ENCODE measurements around the gene DUS4L. TPM values are rescaled to one million over a fixed set of nuclear protein-coding genes. Genes with fewer than 3 reads are reported as not detected.
"Not testable (repeated sequence)": the region's sequence is repeated elsewhere in the genome, so short reads cannot be mapped to it uniquely, and the experiment has no call there.

Gene DUS4L, protein sequence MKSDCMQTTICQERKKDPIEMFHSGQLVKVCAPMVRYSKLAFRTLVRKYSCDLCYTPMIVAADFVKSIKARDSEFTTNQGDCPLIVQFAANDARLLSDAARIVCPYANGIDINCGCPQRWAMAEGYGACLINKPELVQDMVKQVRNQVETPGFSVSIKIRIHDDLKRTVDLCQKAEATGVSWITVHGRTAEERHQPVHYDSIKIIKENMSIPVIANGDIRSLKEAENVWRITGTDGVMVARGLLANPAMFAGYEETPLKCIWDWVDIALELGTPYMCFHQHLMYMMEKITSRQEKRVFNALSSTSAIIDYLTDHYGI
- 10 to 100 TPM; 14.5 to 22.4 (median 17.2) TPM for polyA plus RNA-seq (ENCODE audit: insufficient read length in 3 of 3)
- long read RNA-seq, donor 1, partial matches to known transcripts = 0 of 2 reads
- long read RNA-seq, donor 1, other reads (novel, unspliced or antisense) = 0 of 2 reads
- long read RNA-seq, donor 2, partial matches to known transcripts = 0 of 1 reads
- long read RNA-seq, donor 2, other reads (novel, unspliced or antisense) = 0 of 1 reads
- long read RNA-seq, donor 3, partial matches to known transcripts = 7 of 10 reads
- long read RNA-seq, donor 3, other reads (novel, unspliced or antisense) = 0 of 10 reads
- long read RNA-seq, donor 4, partial matches to known transcripts = 0 of 1 reads
- long read RNA-seq, donor 4, other reads (novel, unspliced or antisense) = 0 of 1 reads
- long read RNA-seq, donor 5 = 0 reads
- long read RNA-seq, donor 6, partial matches to known transcripts = 0 of 4 reads
- long read RNA-seq, donor 6, other reads (novel, unspliced or antisense) = 0 of 4 reads
- long read RNA-seq, donor 7, partial matches to known transcripts = 8 of 8 reads
- long read RNA-seq, donor 7, other reads (novel, unspliced or antisense) = 0 of 8 reads
- long read RNA-seq, donor 8 = 0 reads
- long read RNA-seq, donor 9, partial matches to known transcripts = 0 of 1 reads
- long read RNA-seq, donor 9, other reads (novel, unspliced or antisense) = 0 of 1 reads
- long read RNA-seq, donor 10, partial matches to known transcripts = 11 of 12 reads
- long read RNA-seq, donor 10, other reads (novel, unspliced or antisense) = 0 of 12 reads
- long read RNA-seq, donor 11, partial matches to known transcripts = 0 of 2 reads
- long read RNA-seq, donor 11, other reads (novel, unspliced or antisense) = 0 of 2 reads
- long read RNA-seq, donor 12, partial matches to known transcripts = 0 of 2 reads
- long read RNA-seq, donor 12, other reads (novel, unspliced or antisense) = 0 of 2 reads
- long read RNA-seq, donor 13 = 0 reads
- long read RNA-seq, donor 14, partial matches to known transcripts = 8 of 9 reads
- long read RNA-seq, donor 14, other reads (novel, unspliced or antisense) = 0 of 9 reads
- long read RNA-seq, donor 15, partial matches to known transcripts = 0 of 1 reads
- long read RNA-seq, donor 15, other reads (novel, unspliced or antisense) = 0 of 1 reads
- long read RNA-seq, donor 16, partial matches to known transcripts = 0 of 5 reads
- long read RNA-seq, donor 16, other reads (novel, unspliced or antisense) = 0 of 5 reads

DNA sequence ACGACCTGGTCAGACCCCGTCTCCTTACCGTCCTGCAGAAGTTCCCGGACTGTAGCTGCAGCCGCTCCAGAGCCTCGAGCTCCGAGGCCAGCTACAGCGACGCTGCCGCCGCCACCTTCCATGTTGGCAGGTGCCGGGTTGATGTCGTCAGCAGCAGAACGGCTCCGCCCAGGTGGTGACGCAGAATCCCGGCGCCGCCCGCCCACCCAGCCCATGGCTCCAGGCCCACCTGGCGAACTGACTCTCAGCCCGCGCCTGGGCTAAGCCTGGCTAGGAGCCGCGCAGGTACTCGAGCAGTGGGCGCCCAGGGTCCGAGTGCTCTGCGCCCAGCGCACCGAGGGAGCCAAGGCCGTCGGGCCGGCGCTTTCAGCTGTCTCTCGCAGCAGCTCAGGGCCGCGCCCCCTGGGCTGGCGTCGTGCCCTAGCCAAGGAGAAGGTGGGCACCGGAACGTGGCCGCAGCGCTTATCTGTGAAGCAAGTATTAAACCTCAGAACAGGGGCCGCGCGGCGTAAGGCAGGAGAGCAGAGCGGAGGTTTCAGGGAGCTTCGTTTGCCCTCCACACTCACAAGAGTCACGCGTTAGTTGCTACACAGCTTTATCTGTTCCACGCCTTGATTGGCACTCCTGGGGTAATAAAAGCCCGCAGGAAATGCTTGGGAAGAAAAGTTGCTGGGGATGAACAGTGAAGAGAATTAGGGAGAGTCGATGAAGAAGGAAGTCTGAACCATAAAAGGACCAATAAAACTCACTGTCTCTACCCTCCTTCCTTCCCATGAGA is at the start of gene DUS4L, which contains the start of gene COG5:
Gene DUS4L (plus strand): TSS at position 197 of the 778 bp plus-strand sequence. CDS start 3,100 bp downstream, outside the sequence.
Gene COG5 (minus strand): TSS at position 146 of the 778 bp plus-strand sequence. CDS start 24 bp downstream, at position 122.
- DNase-seq (ENCODE audit: extremely low read depth in 1 of 11, low read depth in 9 of 11, low spot score in 4 of 11) = peak; percentile 73 to 87 (median 82)

DNA sequence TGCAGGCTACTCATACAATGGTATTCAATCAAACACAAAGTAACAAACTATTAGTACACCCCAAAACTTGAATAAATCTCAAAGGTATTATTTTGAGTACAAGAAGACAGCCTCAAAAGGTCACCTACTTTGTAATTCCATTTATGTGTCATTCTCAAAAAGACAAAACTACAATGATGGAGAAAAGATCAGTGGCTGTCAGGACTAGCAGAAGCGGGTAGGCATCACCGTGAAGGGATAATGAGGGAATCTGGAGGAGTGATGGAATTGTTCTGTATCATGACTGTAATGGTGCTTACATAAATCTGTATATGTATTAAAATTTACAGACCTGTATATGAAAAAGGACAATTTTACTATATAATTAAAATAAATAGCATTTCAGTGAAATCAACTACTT is 37.1 kb upstream of the DUS4L start:
- no peak for DNase-seq (ENCODE audit: extremely low read depth in 1 of 11, low read depth in 9 of 11, low spot score in 4 of 11)

DNA sequence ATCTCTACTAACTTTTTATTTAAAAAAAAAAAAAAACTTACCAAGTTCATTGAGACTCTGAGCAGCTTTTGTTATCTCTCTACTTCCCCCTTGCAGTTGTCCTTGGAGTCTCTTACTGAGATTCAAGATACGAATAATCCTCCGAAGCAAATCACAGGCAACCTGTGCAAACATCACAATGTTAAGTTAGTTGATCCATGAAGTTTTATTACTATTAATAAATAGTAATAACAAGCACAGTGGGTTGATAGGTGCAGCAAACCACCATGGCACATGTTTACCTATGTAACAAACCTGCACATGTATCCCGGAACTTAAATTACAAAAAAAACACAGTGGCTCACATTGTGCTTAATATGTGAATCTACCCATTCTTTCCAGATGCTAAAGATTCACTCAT is 36.6 kb upstream of the DUS4L start:
- DNase-seq (ENCODE audit: extremely low read depth in 1 of 11, low read depth in 9 of 11, low spot score in 4 of 11) = no peak

DNA sequence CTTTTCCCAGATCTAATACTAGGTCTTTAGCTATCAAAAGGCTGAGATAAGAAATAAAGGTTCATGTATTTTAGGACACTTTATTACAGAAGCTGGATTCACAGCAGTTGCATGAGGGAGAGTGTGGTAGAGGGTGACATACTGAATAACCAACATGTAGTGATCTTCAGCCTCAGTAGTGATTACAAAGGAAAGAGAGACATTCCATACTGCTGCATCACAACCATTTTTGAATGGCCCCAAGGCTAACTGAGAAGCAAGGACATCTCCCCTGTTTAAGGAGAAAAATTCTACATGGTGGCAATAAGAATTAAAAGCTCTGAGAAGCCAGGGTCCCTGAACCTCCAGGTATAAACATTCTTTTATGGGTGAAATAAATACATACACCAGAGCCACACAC is 35.3 kb upstream of the DUS4L start:
- DNase-seq (ENCODE audit: extremely low read depth in 1 of 11, low read depth in 9 of 11, low spot score in 4 of 11) = no peak

DNA sequence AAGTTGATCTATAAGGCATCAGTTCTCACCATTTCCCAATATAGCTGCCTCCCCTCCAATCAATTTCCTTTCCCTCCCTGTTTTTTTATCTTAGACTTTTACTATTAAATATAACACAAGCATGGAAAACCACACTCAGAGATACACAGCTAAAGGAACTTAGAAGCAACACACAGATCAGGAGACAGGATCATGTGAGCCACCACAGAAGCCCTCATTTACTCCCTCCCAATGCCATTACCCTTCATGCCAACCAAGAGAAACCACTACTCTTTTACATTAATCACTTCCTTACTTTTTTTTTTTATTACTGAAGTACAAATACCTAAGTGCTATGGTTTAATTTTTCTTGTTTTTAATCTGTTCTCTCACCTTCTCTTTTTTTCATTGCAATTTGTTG is 33.0 kb upstream of the DUS4L start:
- no peak for DNase-seq (ENCODE audit: extremely low read depth in 1 of 11, low read depth in 9 of 11, low spot score in 4 of 11)

DNA sequence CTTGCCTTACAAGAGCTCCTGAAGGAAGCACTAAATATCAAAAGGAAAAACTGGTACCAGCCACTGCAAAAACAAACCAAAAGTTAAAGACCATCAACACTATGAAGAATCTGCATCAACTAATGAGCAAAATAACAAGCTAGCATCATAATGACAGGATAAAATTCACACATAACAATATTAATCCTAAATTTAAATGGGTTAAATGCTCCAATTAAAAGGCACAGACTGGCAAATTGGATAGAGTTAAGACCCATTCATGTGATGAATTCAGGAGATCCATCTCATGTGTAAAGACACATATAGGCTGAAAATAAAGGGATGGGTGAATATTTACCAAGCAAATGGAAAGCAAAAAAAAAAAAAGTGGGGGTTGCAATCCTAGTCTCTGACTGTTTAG is 29.6 kb upstream of the DUS4L start:
- DNase-seq (ENCODE audit: extremely low read depth in 1 of 11, low read depth in 9 of 11, low spot score in 4 of 11) = no peak

DNA sequence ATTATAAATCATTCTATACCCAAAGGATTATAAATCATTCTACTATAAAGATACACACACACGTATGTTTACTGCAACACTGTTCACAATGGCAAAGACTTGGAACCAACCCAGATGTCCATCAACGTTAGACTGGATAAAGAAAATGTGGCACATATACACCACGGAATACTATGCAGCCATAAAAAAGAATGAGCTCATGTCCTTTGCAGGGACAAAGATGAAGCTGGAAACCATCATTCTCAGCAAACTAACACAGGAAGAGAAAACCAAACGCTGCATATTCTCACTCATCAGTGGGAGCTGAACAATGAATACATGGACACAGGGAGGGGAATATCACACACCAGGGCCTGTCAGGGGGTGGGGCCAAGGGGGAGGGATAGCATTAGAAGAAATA is 26.5 kb upstream of the DUS4L start:
- not testable (repeated sequence) for DNase-seq (ENCODE audit: extremely low read depth in 1 of 11, low read depth in 9 of 11, low spot score in 4 of 11)

DNA sequence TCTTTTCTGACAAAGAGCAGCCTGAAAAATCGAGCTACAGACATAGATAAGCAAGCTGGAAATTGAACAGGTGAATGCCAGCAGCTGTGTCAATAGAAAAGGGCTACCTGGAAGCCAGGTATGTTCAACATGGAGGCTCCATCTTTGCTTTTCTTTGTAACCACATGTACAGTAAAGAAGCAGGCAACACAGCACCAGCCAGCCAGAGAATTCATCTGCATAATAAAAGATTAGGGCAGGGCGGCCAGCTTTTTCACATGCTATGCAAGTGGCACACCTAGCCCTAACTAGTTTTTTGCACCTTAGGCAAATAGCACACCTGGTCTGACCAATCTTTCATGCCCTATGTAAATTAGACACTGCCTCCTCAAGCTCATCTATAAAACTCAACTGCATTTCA is 25.8 kb upstream of the DUS4L start:
- DNase-seq (ENCODE audit: extremely low read depth in 1 of 11, low read depth in 9 of 11, low spot score in 4 of 11) = no peak

DNA sequence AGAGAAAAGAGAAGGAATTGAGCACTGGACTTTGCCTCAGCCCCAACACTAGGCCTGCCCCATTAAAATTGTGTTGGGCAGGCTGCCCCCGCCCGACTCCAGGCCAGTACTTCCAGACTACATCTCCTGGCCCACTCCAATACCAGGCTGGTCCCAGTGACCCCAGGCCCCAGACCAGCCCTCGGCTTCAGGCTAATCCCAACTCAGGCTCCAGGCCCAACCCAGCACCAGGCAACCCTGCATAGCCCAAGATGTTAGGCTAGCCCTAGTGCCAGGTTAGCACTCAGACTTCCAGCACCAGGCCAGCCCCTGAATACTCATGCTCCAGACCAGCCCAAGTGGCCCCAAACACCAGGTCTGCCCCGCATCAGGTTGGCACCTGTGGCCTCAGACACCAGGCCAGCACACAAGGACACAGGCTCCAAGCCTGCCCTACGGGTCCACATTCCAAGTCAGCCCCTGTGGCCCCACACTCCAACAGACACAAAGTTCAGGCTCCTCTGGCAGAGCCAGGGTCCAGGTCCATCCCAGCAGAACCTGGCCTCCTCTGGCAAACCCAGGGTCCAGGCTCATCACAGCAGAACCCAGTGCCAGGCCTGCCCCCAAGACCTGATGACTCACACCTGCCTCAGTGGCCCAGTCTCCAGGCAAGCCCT is 20.3 kb upstream of the DUS4L start:
- no peak for DNase-seq (ENCODE audit: extremely low read depth in 1 of 11, low read depth in 9 of 11, low spot score in 4 of 11)

DNA sequence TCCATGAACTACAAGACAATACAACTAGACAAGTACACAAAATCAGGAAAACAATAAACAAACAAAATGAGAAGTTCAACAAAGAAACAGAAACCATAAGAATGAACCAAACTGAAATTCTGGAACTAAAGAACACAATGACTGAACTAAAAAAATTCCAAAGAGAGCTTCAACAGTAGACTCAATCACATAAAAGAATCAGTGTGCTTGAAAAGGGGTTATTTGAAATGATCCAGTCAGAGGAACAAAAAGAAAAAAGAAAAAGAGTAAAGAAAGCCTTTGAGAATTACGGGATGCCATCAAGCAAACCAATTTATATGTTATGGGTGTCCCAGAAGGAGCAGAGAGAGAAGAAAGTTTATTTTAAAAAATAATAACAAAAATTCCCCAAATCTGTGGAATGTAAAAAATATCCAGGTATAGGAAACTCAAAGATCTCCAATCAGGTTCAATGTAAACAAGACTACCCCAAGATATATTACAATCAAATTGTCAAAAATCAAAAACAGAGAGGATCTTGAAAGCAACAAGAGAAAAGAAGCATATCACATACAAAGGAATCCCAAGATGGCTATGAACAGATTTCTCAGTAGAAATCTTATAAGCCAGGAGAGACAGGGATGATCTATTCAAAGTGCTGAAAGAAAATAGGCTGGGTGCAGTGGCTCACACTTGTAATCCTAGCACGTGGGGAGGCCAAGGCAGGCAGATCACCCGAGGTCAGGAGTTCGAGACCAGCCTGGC is 18.8 kb upstream of the DUS4L start:
- DNase-seq (ENCODE audit: extremely low read depth in 1 of 11, low read depth in 9 of 11, low spot score in 4 of 11) = no peak

DNA sequence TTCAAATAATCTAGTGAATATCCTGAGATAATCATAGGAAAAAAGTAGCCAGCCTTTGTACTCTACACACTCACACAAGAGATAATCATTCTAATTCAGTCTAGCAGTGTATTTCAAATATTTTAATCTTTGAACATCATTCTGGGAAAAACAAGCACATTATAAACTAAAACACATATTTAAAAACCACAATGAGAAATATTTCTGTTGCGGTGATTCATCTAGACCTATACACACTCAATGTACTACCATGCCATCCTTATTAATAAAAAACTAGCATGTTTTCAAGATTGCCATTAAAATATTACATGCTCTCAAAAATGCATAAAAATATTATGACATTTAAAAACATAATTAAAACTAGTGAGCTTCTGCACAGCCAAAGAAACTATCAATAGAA is 11.8 kb upstream of the DUS4L start:
- no peak for DNase-seq (ENCODE audit: extremely low read depth in 1 of 11, low read depth in 9 of 11, low spot score in 4 of 11)

DNA sequence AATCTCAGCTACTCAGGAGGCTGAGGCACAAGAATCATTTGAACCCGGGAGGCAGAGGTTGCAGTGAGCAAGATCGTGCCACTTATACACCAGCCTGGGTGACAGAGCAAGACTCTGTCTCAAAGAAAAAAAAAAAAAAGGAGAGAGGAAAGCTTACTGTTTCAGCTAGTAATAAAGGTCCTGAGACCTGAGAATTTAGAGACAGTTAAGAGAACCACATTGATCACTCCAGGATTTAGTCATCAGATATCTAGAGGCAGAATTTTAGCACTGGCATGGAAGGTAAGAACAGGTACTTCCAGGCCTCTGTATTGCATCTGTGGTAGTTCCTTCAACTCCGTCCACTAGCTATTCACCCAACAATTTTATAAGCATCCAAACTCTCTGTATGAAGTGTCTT is 7.9 kb upstream of the DUS4L start:
- no peak for DNase-seq (ENCODE audit: extremely low read depth in 1 of 11, low read depth in 9 of 11, low spot score in 4 of 11)

DNA sequence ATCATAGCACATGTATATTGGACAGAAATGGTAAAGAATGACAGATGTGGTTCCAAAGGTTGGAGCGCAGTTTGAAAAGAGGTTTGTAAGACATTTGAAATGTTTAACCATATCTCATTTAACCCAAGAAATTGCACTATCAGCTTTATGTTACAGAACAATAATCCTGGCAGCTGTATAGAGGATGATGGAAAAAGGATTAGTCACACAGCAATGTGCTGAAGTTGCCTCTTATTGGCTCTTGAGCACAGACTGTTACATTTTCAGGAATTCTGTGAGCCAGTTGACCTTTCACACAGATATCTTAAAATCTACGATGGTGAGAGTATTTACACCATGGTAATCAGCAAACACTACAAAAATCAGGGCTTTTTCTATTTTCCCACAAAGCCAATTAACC is 3.9 kb upstream of the DUS4L start:
- DNase-seq (ENCODE audit: extremely low read depth in 1 of 11, low read depth in 9 of 11, low spot score in 4 of 11) = no peak

DNA sequence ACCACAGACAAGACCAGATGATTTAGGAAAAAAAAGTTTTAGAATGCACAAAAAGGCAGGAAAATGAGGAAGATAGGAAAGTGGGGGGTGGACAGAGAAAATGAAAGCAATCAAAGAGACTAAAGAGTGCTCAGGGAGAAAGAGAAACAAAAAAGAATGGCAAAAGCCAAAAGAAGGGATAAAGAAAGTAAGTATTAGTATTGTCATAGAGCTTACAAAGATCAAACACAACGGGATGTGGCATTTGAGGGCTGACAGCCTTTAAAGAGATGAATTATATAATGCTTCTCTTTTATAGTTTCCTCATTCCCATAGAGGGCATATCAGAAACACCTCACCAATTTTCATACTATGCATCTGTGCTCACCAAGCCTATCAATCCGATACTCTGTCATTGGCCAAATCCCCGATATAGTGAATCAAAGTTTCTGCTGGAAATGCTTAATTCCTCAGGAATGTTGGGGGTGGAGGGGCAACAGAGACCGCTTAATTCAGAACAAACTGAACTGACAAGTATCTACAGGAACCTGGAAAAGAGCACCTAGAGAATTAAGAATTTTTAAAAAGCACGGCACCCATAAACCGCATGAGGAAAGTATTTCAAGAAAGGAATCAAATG is 2.8 kb upstream of the DUS4L start:
- DNase-seq (ENCODE audit: extremely low read depth in 1 of 11, low read depth in 9 of 11, low spot score in 4 of 11) = no peak

DNA sequence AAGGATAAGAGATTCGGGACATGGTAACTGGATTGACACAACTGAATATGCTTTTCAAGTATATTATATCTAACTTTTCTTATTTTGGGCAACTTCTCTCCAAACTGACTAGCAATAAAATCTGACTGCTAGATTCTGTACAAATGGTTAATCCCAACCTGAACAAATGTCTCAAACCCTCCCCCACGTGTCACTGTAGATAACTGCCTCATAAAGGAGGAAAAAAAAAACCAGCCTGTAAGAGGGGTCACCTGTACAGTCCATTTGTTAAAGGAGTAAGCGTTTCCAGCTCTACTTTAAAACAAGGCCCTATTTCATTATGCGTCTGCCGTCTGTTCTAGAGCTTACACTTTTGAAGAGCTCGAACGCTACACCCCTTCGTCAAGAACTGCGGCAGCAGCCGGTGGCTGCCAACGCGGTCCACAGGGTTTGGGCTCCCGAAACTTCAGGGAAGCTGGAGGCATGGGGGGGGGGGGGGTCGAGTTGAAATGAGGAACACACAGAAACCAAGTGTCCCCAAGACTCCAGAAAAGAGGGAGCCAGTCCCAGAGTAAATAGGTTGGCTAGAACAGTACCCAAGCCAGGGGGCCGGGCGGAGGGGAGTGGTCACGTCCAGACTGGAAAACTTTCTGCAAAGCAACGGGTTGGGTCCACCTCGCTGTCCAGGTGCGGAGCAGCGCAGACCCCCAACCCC is 543 bp upstream of the DUS4L start:
- peak in 4 of 11 donors; percentile 50 to 71 (median 58) for DNase-seq (ENCODE audit: extremely low read depth in 1 of 11, low read depth in 9 of 11, low spot score in 4 of 11)
